CD14-positive monocyte (primary cell): ENCODE results near the gene SPECC1L. TPM values are rescaled to one million over a fixed set of nuclear protein-coding genes. Genes with fewer than 3 reads are reported as not detected.

Source experiments
- DNase-seq, 3 donors: peaks; one replicate each; pipeline ENCODE4 v3.0.0-alpha.2; 2011 to 2022
- H2AFZ ChIP-seq: 2 replicates; pipeline ENCODE4 v1.6.0; 2012; ENCODE audit warnings: mild to moderate bottlenecking, low read depth, low read length, inconsistent platforms; ENCODE audit not compliant: insufficient read depth, poor library complexity, severe bottlenecking
- H3K27ac ChIP-seq, 2 donors: 1 replicate in 1 of 2; 2 replicates in 1 of 2; pipeline ENCODE4 v1.5.1; 2012 to 2013; ENCODE audit warnings: low read length in 2 of 2, control low read depth in 1 of 2, inconsistent platforms in 1 of 2, low read depth in 1 of 2, mild to moderate bottlenecking in 1 of 2
- H3K27me3 ChIP-seq, 2 donors: one replicate each; pipeline versions ENCODE4 v1.6.0 to v1.6.1; 2011 to 2013; ENCODE audit warnings: low read length in 2 of 2; ENCODE audit not compliant: control insufficient read depth in 2 of 2, insufficient read depth in 2 of 2
- H3K36me3 ChIP-seq, 2 donors: replicated peaks in 1 of 2; 1 replicate in 1 of 2; 2 replicates in 1 of 2; pipeline versions ENCODE4 v1.5.1 to v1.6.1; 2012 to 2013; ENCODE audit warnings: low read length in 2 of 2, control low read depth in 1 of 2, inconsistent platforms in 1 of 2, mild to moderate bottlenecking in 1 of 2; ENCODE audit not compliant: insufficient read depth in 2 of 2, control insufficient read depth in 1 of 2
- H3K4me1 ChIP-seq, 2 donors: 1 replicate in 1 of 2; 2 replicates in 1 of 2; pipeline versions ENCODE4 v1.5.1 to v1.6.1; 2012 to 2013; ENCODE audit warnings: low read length in 2 of 2, control low read depth in 1 of 2, inconsistent platforms in 1 of 2, mild to moderate bottlenecking in 1 of 2, moderate library complexity in 1 of 2; ENCODE audit not compliant: insufficient read depth in 2 of 2, control insufficient read depth in 1 of 2
- H3K4me2 ChIP-seq: replicated peaks from 2 replicates; pipeline ENCODE3; 2012; ENCODE audit warnings: low read length, moderate library complexity, mild to moderate bottlenecking; ENCODE audit not compliant: poor library complexity, severe bottlenecking; ENCODE audit errors: extremely low read depth
- H3K4me3 ChIP-seq, 3 experiments: fragments of 200-600 bp in 1 of 3; sonication (generic) in 1 of 3; replicated peaks in 1 of 3; 1 replicate in 2 of 3; 2 replicates in 1 of 3; pipeline ENCODE4 v1.5.1; 2011 to 2013; ENCODE audit warnings: low read length in 3 of 3, mild to moderate bottlenecking in 3 of 3, control low read depth in 2 of 3, low read depth in 2 of 3, inconsistent platforms in 1 of 3, moderate library complexity in 1 of 3
- H3K79me2 ChIP-seq: 2 replicates; pipeline ENCODE4 v1.6.0; 2012; ENCODE audit warnings: mild to moderate bottlenecking, control low read depth, inconsistent platforms, low read length, moderate library complexity; ENCODE audit not compliant: insufficient read depth
- H3K9ac ChIP-seq: 2 replicates; pipeline ENCODE4 v1.6.0; 2017; ENCODE audit warnings: low read length, mild to moderate bottlenecking; ENCODE audit not compliant: insufficient read depth, poor library complexity, severe bottlenecking
- H3K9me3 ChIP-seq, 2 donors: replicated peaks in 1 of 2; 1 replicate in 1 of 2; 2 replicates in 1 of 2; pipeline versions ENCODE4 v1.5.1 to v1.6.1; 2012 to 2013; ENCODE audit warnings: low read length in 2 of 2, control low read depth in 1 of 2; ENCODE audit not compliant: control insufficient read depth in 1 of 2, insufficient read depth in 1 of 2
- H4K20me1 ChIP-seq: 2 replicates; pipeline ENCODE4 v1.6.0; 2012; ENCODE audit warnings: mild to moderate bottlenecking, low read length, control low read depth, moderate library complexity; ENCODE audit not compliant: insufficient read depth
- H3K27ac Mint-ChIP-seq, 7 donors: one replicate each; pipeline ENCODE4 v1.8.0; 2020; ENCODE audit warnings: mild to moderate bottlenecking in 7 of 7, mixed read lengths in 7 of 7, moderate library complexity in 6 of 7, inconsistent platforms in 2 of 7
- H3K27me3 Mint-ChIP-seq, 3 donors: one replicate each; pipeline ENCODE4 v1.8.0; 2021 to 2022; ENCODE audit warnings: low read depth in 3 of 3, mild to moderate bottlenecking in 3 of 3, mixed read lengths in 3 of 3, moderate library complexity in 3 of 3, inconsistent platforms in 1 of 3
- H3K36me3 Mint-ChIP-seq, 2 donors: one replicate each; pipeline ENCODE4 v1.8.0; 2020; ENCODE audit warnings: mixed read lengths in 2 of 2, inconsistent platforms in 1 of 2, mild to moderate bottlenecking in 1 of 2
- H3K4me1 Mint-ChIP-seq: one replicate; pipeline ENCODE4 v1.8.0; 2020; ENCODE audit warnings: mild to moderate bottlenecking, mixed read lengths
- H3K4me3 Mint-ChIP-seq, 2 donors: one replicate each; pipeline ENCODE4 v1.8.0; 2020; ENCODE audit warnings: mild to moderate bottlenecking in 2 of 2, mixed read lengths in 2 of 2, moderate library complexity in 1 of 2
- H3K9me3 Mint-ChIP-seq, 7 donors: one replicate each; pipeline ENCODE4 v1.8.0; 2020 to 2022; ENCODE audit warnings: mixed read lengths in 7 of 7, mild to moderate bottlenecking in 6 of 7, moderate library complexity in 6 of 7, inconsistent platforms in 2 of 7
- CTCF ChIP-seq: fragments of 200-600 bp; IDR thresholded peaks from one replicate; pipeline ENCODE4 v1.8.0; 2022; ENCODE audit warnings: antibody characterized with exemption, mild to moderate bottlenecking
- WGBS: methylation state at CpG from one replicate; pipeline ENCODE4 v1.1.5; 2013; ENCODE audit warnings: missing lambda C conversion rate; ENCODE audit not compliant: insufficient coverage; 5-methylcytosine and 5-hydroxymethylcytosine counted together
- intact Hi-C, 2 donors: fragments of 100-400 bp; cut with micrococcal nuclease; formaldehyde crosslinking; loops; one replicate each; pipeline versions ENCODE4 v1.15.0 to v1.15.1; 2023
- polyA plus RNA-seq, 3 donors: library from polyadenylated mRNA; depleted of rRNA in 1 of 3; unstranded in 2 of 3; stranded (reverse) in 1 of 3; fragments of 300-500 nt in 2 of 3; fragments of >200 nt in 1 of 3; fragmentation: Illumina TruSeq in 2 of 3; gene quantifications; 1 replicate in 2 of 3; 2 replicates in 1 of 3; pipeline ENCODE4 v1.2.3, GENCODE V29; 2012 to 2021

Gene SPECC1L
- polyA plus RNA-seq, 3 donors = 2.5 to 7.2 (median 4.9) TPM

DNA sequence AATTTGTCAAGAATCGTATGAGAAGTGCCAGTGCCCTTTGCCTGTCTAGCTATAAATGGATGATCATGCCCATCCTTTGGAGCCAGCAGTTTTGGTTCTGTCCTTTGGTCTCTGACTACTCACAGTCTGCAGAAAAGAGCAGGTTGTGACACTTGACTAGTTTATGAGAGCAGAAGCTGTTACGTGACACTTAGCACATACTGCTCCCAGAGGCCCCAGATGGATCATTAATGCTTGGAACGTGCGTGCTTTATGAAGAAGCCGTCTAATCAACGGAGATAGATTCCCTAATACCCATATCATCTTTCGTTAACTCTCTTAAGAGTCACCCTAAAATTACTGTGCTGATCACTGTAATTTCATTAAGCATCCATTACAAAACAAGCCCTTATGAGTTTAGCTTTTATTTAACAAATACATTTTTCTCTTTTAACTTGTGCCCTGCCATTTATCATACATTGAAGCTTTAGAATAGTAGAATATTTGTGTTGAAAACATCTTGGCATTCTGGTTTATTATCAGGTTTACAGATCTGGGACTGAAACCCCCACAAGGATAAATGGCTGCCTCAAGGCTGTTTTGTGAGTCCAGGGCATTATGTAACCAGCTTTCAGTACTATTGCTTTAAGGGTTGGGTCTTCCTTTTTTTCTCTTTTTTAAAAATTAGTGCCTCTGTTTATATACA, 109.7 kb downstream of the SPECC1L start:
- TF ChIP-seq CTCF = no peak
- Histone ChIP-seq H3K4me1 (peaks cover 16 to 30% of the 10 kb centered on the region in 2 donors), H3K27ac (no peak overlapping the region), H2AFZ (no peak overlapping the region), H3K4me2 (no peak overlapping the region), H3K27me3 (no peaks in the 10 kb centered on the region), H3K79me2 (peaks cover 9% of the 10 kb centered on the region), H3K9me3 (no peaks in the 10 kb centered on the region), H3K36me3 (peaks cover 5 to 39% of the 10 kb centered on the region in 2 donors), H3K4me3 (no peak overlapping the region), H4K20me1 (no peaks in the 10 kb centered on the region), H3K9ac (no peak overlapping the region)
- Mint-ChIP-seq H3K4me1 (peaks cover 40% of the 10 kb centered on the region), H3K36me3 (peaks cover 24 to 32% of the 10 kb centered on the region in 2 donors), H3K27ac (no peak overlapping the region), H3K4me3 (no peak overlapping the region), H3K27me3 (no peaks in the 10 kb centered on the region), H3K9me3 (peaks cover 0 to 3% (median 0%) of the 10 kb centered on the region in 7 donors)
- intact Hi-C loops = loop anchor here in 1 of 2 donors (10.0 kb wide), 1 partner anchor 56 kb away; no protein-coding TSS in a partner anchor
- WGBS = 75% methylated on average over 3 of the region's 7 CpGs
- no peak for DNase-seq

DNA sequence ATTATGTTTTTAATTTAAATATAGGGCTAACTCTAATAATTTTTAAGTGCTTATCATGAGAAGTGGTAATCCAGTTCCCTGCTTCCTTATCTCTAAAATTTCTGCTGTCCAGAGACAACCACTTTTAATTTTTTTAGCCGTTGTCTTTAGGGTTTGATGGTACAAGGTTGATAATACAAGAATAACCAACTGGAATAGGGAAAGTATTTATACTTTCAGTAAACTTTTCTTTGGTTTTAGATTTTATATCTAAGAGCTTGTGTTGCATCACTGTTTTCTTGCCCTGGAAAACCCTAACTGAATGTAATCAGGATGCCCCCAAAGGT, 110.2 kb downstream of the SPECC1L start:
- DNase-seq = no peak
- no peak overlapping the region for H3K9ac ChIP-seq
- no CpG with 5 or more reads among the region's 1 CpG for WGBS
- peaks cover 14 to 25% of the 10 kb centered on the region in 2 donors for H3K4me1 ChIP-seq
- no peak overlapping the region for H2AFZ ChIP-seq
- no peak for TF ChIP-seq CTCF
- H3K27ac Mint-ChIP-seq = no peak overlapping the region
- H3K36me3 ChIP-seq = peaks cover 5 to 34% of the 10 kb centered on the region in 2 donors
- H3K79me2 ChIP-seq = peaks cover 9% of the 10 kb centered on the region
- H4K20me1 ChIP-seq = no peaks in the 10 kb centered on the region
- intact Hi-C loops = loop anchor here in 1 of 2 donors (10.0 kb wide), 1 partner anchor 56 kb away; no protein-coding TSS in a partner anchor
- peaks cover 0 to 3% (median 0%) of the 10 kb centered on the region in 7 donors for H3K9me3 Mint-ChIP-seq
- H3K9me3 ChIP-seq = no peaks in the 10 kb centered on the region
- H3K27me3 Mint-ChIP-seq = no peaks in the 10 kb centered on the region
- H3K4me2 ChIP-seq = no peak overlapping the region
- H3K4me3 Mint-ChIP-seq = no peak overlapping the region
- no peak overlapping the region for H3K27ac ChIP-seq
- H3K4me3 ChIP-seq = no peak overlapping the region
- peaks cover 37% of the 10 kb centered on the region for H3K4me1 Mint-ChIP-seq
- peaks cover 26 to 32% of the 10 kb centered on the region in 2 donors for H3K36me3 Mint-ChIP-seq
- H3K27me3 ChIP-seq = no peaks in the 10 kb centered on the region
